Activated naive CD4-positive, alpha-beta T cell treated with anti-CD3 and anti-CD28 coated beads for 36 hours (primary cell): Measurements from ENCODE around the gene MRC2. TPM values are rescaled to one million over a fixed set of nuclear protein-coding genes. Genes with fewer than 3 reads are reported as not detected.
"Not testable (repeated sequence)": the region's sequence is repeated elsewhere in the genome, so short reads cannot be mapped to it uniquely, and the experiment has no call there.

Experiments
- CTCF ChIA-PET: fragments of 350-600 bp; sonication (Branson Sonifier 250); formaldehyde crosslinking; loops from one replicate; lab custom pipeline; 2021; ENCODE audit warnings: antibody characterized with exemption; lab: Charles Lee
- DNase-seq: peaks from one replicate; pipeline ENCODE4 v3.0.0-alpha.2; 2020
- H3K27ac Mint-ChIP-seq: one replicate; pipeline ENCODE4 v1.8.0; 2021; ENCODE audit warnings: mild to moderate bottlenecking, mixed read lengths
- H3K27me3 Mint-ChIP-seq: one replicate; pipeline ENCODE4 v1.8.0; 2021; ENCODE audit warnings: low read depth, mixed read lengths
- H3K36me3 Mint-ChIP-seq: one replicate; pipeline ENCODE4 v1.8.0; 2021; ENCODE audit warnings: low read depth, mixed read lengths
- H3K4me1 Mint-ChIP-seq: one replicate; pipeline ENCODE4 v1.8.0; 2021; ENCODE audit warnings: low read depth, mixed read lengths
- H3K4me3 Mint-ChIP-seq: one replicate; pipeline ENCODE4 v1.8.0; 2021; ENCODE audit warnings: mild to moderate bottlenecking, moderate library complexity, mixed read lengths
- H3K9me3 Mint-ChIP-seq: one replicate; pipeline ENCODE4 v1.8.0; 2021; ENCODE audit warnings: mixed read lengths
- intact Hi-C: fragments of 100-400 bp; cut with micrococcal nuclease; formaldehyde crosslinking; loops from one replicate; pipeline ENCODE4 v1.15.1; 2023
- total RNA-seq, 2 experiments: library from RNA; stranded (reverse); gene quantifications; one replicate each; pipeline ENCODE4 v1.2.3, GENCODE V29; 2021

Gene MRC2
- total RNA-seq, 2 experiments from 2014 or later = 4.1 to 5.5 TPM

- H3K9me3 Mint-ChIP-seq = no peaks in the 10 kb centered on the region
- no peak for DNase-seq
- CTCF ChIA-PET = interaction anchor here (1.5 kb wide), 1 partner anchor 19 kb away, joined by 3 read pairs; no protein-coding TSS in a partner anchor
- no peaks in the 10 kb centered on the region for H3K36me3 Mint-ChIP-seq
- intact Hi-C loops = no loop called here
- H3K27me3 Mint-ChIP-seq = no peaks in the 10 kb centered on the region
- H3K4me3 Mint-ChIP-seq = no peak overlapping the region
- no peaks in the 10 kb centered on the region for H3K4me1 Mint-ChIP-seq
- H3K27ac Mint-ChIP-seq = no peak overlapping the region
Observed at GRCh38 chr17:62693616-62694409, 66.3 kb downstream of the MRC2 start.

GRCh38 chr17:62695093-62695738 is 67.7 kb downstream of the MRC2 start:
- H3K36me3 Mint-ChIP-seq, H3K27ac Mint-ChIP-seq, H3K27me3 Mint-ChIP-seq, DNase-seq, H3K9me3 Mint-ChIP-seq, H3K4me1 Mint-ChIP-seq, intact Hi-C loops, H3K4me3 Mint-ChIP-seq: not testable (repeated sequence)
- CTCF ChIA-PET = interaction anchor here (0.6 kb wide), 1 partner anchor 257 kb away, joined by 4 read pairs; no protein-coding TSS in a partner anchor

- H3K9me3 Mint-ChIP-seq = no peaks in the 10 kb centered on the region
- intact Hi-C loops = no loop called here
- CTCF ChIA-PET = no interaction called here
- H3K36me3 Mint-ChIP-seq = no peaks in the 10 kb centered on the region
- no peak for DNase-seq
- H3K27me3 Mint-ChIP-seq = peaks cover 4% of the 10 kb centered on the region
- H3K27ac Mint-ChIP-seq = no peak overlapping the region
- H3K4me1 Mint-ChIP-seq = no peaks in the 10 kb centered on the region
- no peak overlapping the region for H3K4me3 Mint-ChIP-seq
Observed at GRCh38 chr17:62696256-62696655, 68.8 kb downstream of the MRC2 start.

GRCh38 chr17:62696726-62697490 is 69.4 kb downstream of the MRC2 start:
- CTCF ChIA-PET = no interaction called here
- intact Hi-C loops = no loop called here

GRCh38 chr17:62698459-62698858 is 71.0 kb downstream of the MRC2 start:
- CTCF ChIA-PET = not testable (repeated sequence)

More at GRCh38 chr17:62696726-62697490, 69.4 kb downstream of the MRC2 start:
- no peaks in the 10 kb centered on the region for H3K4me1 Mint-ChIP-seq
- no peak for DNase-seq
- no peaks in the 10 kb centered on the region for H3K36me3 Mint-ChIP-seq
- H3K27ac Mint-ChIP-seq = no peak overlapping the region
- H3K27me3 Mint-ChIP-seq = peaks cover 8% of the 10 kb centered on the region
- no peaks in the 10 kb centered on the region for H3K9me3 Mint-ChIP-seq
- H3K4me3 Mint-ChIP-seq = no peak overlapping the region

GRCh38 chr17:62700964-62701705 is 73.7 kb downstream of the MRC2 start:
- Mint-ChIP-seq H3K9me3 (no peaks in the 10 kb centered on the region), H3K4me3 (no peak overlapping the region), H3K36me3 (no peaks in the 10 kb centered on the region), H3K27me3 (peaks cover 23% of the 10 kb centered on the region), H3K27ac (no peak overlapping the region), H3K4me1 (peaks cover 4% of the 10 kb centered on the region)
- CTCF ChIA-PET = interaction anchor here (0.8 to 1.6 kb wide), 3 partner anchors 148 to 778 kb away, joined by 3 to 4 read pairs (median 3); no protein-coding TSS in a partner anchor
- intact Hi-C loops = loop anchor here (10.0 kb wide), 1 partner anchor 146 kb away; no protein-coding TSS in a partner anchor
- no peak for DNase-seq

More at GRCh38 chr17:62698459-62698858, 71.0 kb downstream of the MRC2 start:
- DNase-seq, H3K4me1 Mint-ChIP-seq, H3K9me3 Mint-ChIP-seq, H3K4me3 Mint-ChIP-seq, intact Hi-C loops, H3K36me3 Mint-ChIP-seq, H3K27ac Mint-ChIP-seq: not testable (repeated sequence)
- peaks cover 14% of the 10 kb centered on the region for H3K27me3 Mint-ChIP-seq

- CTCF ChIA-PET = interaction anchor here (1.6 kb wide), 1 partner anchor 280 kb away, joined by 3 read pairs; no protein-coding TSS in a partner anchor
- Mint-ChIP-seq H3K4me1 (peaks cover 4% of the 10 kb centered on the region), H3K36me3 (no peaks in the 10 kb centered on the region), H3K4me3 (no peak overlapping the region), H3K27me3 (peaks cover 28% of the 10 kb centered on the region), H3K9me3 (no peaks in the 10 kb centered on the region), H3K27ac (no peak overlapping the region)
- intact Hi-C loops = loop anchor here (10.0 kb wide), 1 partner anchor 147 kb away; no protein-coding TSS in a partner anchor
- no peak for DNase-seq
Observed at GRCh38 chr17:62701706-62702085, 74.2 kb downstream of the MRC2 start.

GRCh38 chr17:62702746-62703260 is 75.3 kb downstream of the MRC2 start:
- CTCF ChIA-PET = interaction anchor here (0.6 to 1.0 kb wide), 3 partner anchors 11 to 22 kb away, joined by 3 to 4 read pairs (median 3); no protein-coding TSS in a partner anchor
- Mint-ChIP-seq H3K27me3 (peaks cover 34% of the 10 kb centered on the region), H3K9me3 (no peaks in the 10 kb centered on the region), H3K4me3 (peak overlapping the region; percentile 9), H3K4me1 (peaks cover 4% of the 10 kb centered on the region), H3K27ac (no peak overlapping the region), H3K36me3 (no peaks in the 10 kb centered on the region)
- DNase-seq = no peak
- intact Hi-C loops = loop anchor here (1.0 to 10.0 kb wide), 2 partner anchors 148 to 703 kb away; no protein-coding TSS in a partner anchor

- Mint-ChIP-seq H3K27ac (no peak overlapping the region), H3K4me3 (peak overlapping the region; percentile 34), H3K36me3 (no peaks in the 10 kb centered on the region), H3K4me1 (peaks cover 4% of the 10 kb centered on the region), H3K27me3 (peaks cover 34% of the 10 kb centered on the region), H3K9me3 (no peaks in the 10 kb centered on the region)
- peak; percentile 32 for DNase-seq
- intact Hi-C loops = loop anchor here (1.0 to 10.0 kb wide), 2 partner anchors 149 to 703 kb away; no protein-coding TSS in a partner anchor
- CTCF ChIA-PET = interaction anchor here (0.6 to 1.0 kb wide), 3 partner anchors 10 to 21 kb away, joined by 3 to 4 read pairs (median 3); no protein-coding TSS in a partner anchor
Observed at GRCh38 chr17:62703261-62703775, 75.8 kb downstream of the MRC2 start.

- Mint-ChIP-seq H3K4me3 (peak overlapping the region; percentile 34), H3K36me3 (no peaks in the 10 kb centered on the region), H3K4me1 (peaks cover 4% of the 10 kb centered on the region), H3K27me3 (peaks cover 34% of the 10 kb centered on the region), H3K9me3 (peaks cover 3% of the 10 kb centered on the region), H3K27ac (no peak overlapping the region)
- intact Hi-C loops = loop anchor here (1.0 to 10.0 kb wide), 4 partner anchors 20 to 702 kb away; no protein-coding TSS in a partner anchor
- CTCF ChIA-PET = no interaction called here
- DNase-seq = peak; percentile 71
Observed at GRCh38 chr17:62703776-62704380, 76.4 kb downstream of the MRC2 start.
